Measurements from ENCODE around the gene CANX.
"Not testable (repeated sequence)": the region's sequence is repeated elsewhere in the genome, so short reads cannot be mapped to it uniquely, and the experiment has no call there.

The CANX gene

GRCh38 chr5:179698935-179699615 is at the start of gene CANX:
TSS of gene CANX (plus strand) at chr5:179698967. CDS start at chr5:179705682, 6,715 bp downstream.
- Histone ChIP-seq H3K27ac (peak within 1 kb of the TSS; percentile 97), H3K27me3 (no peaks in the 10 kb centered on the region), H3K9me3 (no peaks in the 10 kb centered on the region), H3K4me1 (ENCODE audit: control insufficient read depth in 1 of 2, insufficient read depth in 1 of 2, low read depth in 1 of 2, low read length in 1 of 2) (peaks cover 73 to 74% of the 10 kb centered on the region in 2 experiments), H3K4me3 (ENCODE audit: low read depth in 1 of 2, low read length in 1 of 2) (peak within 1 kb of the TSS; percentile 88), H3K36me3 (no peaks in the 10 kb centered on the region)
- no peak for TF ChIP-seq CTCF (IDR thresholded peaks at IDR 0.05)

- H3K4me1 ChIP-seq (ENCODE audit: control insufficient read depth in 1 of 2, insufficient read depth in 1 of 2, low read depth in 1 of 2, low read length in 1 of 2); H3K27me3 ChIP-seq; H3K27ac ChIP-seq; H3K36me3 ChIP-seq; H3K9me3 ChIP-seq; H3K4me3 ChIP-seq (ENCODE audit: low read depth in 1 of 2, low read length in 1 of 2): not testable (repeated sequence)
These were observed 49.5 kb upstream of the CANX start for GRCh38 chr5:179649166-179649703.

GRCh38 chr5:179650245-179650644 is 48.5 kb upstream of the CANX start:
- H3K4me1 ChIP-seq (ENCODE audit: control insufficient read depth in 1 of 2, insufficient read depth in 1 of 2, low read depth in 1 of 2, low read length in 1 of 2); H3K27me3 ChIP-seq; H3K27ac ChIP-seq; H3K9me3 ChIP-seq; H3K4me3 ChIP-seq (ENCODE audit: low read depth in 1 of 2, low read length in 1 of 2); H3K36me3 ChIP-seq: not testable (repeated sequence)

DNA sequence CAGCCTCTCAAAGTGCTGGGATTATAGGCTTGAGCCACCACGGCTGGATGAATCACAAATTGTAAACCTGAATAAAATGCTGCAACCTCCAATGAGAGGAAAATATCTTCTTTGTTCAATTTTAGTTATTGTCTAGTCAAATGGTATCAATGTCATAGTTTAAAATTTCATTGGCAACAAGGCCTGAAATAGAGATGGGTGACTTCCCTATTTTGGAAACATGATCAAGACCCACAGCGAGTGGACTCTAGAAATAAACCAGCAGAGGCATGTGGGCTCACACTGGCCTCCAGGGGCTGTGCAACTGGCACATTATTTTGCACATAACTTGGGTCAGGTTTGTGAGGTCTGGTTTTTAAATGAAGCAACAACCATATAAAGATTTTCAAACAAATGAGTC is 45.6 kb upstream of the CANX start:
- not testable (repeated sequence) for H3K4me1 ChIP-seq (ENCODE audit: control insufficient read depth in 1 of 2, insufficient read depth in 1 of 2, low read depth in 1 of 2, low read length in 1 of 2); H3K4me3 ChIP-seq (ENCODE audit: low read depth in 1 of 2, low read length in 1 of 2); H3K9me3 ChIP-seq; H3K27me3 ChIP-seq; H3K36me3 ChIP-seq; H3K27ac ChIP-seq

DNA sequence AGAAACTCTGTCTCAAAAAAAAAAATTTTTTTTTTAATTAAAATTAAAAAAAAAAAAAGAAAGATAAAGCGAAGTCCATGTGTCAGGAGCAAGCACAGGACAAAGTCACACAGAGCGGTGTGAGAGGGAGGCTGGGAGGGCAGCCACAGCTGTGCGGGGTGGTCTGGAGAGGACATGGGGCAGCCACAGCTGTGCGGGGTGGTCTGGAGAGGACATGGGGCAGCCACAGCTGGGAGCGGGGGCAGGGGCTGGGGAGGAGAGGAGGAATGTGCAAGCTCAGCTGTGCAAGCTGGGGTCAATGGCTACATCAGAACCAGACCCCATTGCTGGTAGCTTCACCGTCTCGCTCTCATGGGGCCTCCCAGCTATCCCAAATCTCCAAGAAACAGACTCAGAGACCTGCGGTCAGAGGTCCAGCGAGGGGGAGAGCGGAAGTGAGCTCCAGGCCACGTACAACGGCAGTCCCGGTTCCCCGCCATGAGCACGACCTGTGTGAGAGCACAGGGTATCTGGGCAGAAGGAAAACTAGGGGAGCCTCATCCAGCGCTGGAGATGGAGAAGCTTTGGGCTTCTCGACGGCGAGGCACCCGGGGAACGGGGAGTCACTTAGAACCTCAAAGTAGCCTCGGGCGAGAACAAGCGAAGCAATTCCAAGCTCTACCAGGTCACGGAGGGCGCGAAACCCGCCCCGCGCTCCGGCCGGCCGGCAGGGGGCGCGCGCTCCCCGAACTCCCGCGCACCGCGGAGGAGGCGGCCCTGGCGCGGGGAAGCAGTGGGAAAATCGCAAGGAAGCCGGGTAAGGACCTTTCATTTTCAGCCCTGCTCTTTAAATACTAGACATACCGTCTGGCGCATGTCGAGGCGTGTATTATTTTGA is 41.2 kb upstream of the CANX start:
- not testable (repeated sequence) for H3K4me3 ChIP-seq (ENCODE audit: low read depth in 1 of 2, low read length in 1 of 2); H3K27me3 ChIP-seq; H3K36me3 ChIP-seq; H3K27ac ChIP-seq; H3K9me3 ChIP-seq
- TF ChIP-seq CTCF (IDR thresholded peaks at IDR 0.05): peak; percentile 12
- H3K4me1 ChIP-seq (ENCODE audit: control insufficient read depth in 1 of 2, insufficient read depth in 1 of 2, low read depth in 1 of 2, low read length in 1 of 2): peaks cover 6 to 10% of the 10 kb centered on the region in 2 experiments

DNA sequence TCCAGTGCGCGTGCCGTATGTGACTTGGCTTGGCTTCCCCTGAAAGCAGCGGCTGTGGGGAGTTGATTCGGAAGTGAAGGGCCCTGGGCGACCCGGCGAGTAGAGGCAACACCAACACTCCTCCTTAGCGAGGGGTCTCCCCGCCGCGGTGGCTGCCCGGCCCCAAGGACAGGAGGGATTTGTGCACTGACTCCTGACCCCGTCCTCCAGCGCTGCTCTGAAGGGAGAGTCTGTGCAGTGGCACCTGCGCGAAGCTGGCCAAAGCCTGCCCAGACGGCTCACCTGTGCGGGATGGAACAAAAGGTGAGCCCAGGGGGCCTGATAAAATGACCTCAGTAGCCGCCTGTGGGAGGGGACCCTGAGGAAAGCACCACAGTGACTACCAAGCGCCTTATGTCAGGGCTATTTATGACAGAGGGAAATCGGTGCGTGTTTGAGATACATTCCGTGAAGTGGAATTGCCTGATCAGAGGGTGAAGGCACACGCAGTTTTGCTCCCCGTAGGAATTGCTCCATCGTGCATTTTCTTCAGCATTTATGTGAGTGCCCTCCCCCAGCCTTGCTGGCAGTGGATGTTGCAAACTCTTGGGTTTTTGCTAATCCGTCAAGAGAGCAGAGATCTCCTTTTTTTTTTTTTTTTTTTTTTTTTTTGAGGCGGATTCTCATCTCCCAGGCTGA is 40.4 kb upstream of the CANX start:
- peak overlapping the region; percentile 35 for H3K27ac ChIP-seq
- peak overlapping the region; percentile 50 to 52 for H3K4me3 ChIP-seq (ENCODE audit: low read depth in 1 of 2, low read length in 1 of 2)
- peaks cover 6 to 10% of the 10 kb centered on the region in 2 experiments for H3K4me1 ChIP-seq (ENCODE audit: control insufficient read depth in 1 of 2, insufficient read depth in 1 of 2, low read depth in 1 of 2, low read length in 1 of 2)
- H3K36me3 ChIP-seq, H3K27me3 ChIP-seq, H3K9me3 ChIP-seq: not testable (repeated sequence)

DNA sequence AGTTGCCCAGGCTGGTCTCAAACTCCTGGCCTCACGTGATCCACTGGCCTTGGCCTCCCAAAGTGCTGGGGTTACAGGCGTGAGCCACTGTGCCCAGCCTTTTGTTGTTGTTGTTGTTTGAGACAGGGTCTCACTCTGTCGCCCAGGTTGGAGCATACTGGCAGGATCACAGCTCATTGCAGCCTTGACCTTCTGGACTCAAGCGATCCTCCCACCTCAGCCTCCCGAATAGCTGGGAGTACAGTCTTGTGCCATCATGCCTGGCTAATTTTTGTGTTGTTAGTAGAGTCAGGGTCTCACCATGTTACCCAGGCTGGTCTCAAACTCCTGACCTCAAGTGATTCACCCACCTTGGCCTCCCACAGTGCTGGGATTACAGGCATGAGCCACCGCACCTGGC is 37.1 kb upstream of the CANX start:
- H3K27ac ChIP-seq: not testable (repeated sequence)

More for the DNA sequence above, 37.1 kb upstream of the CANX start:
- not testable (repeated sequence) for H3K27me3 ChIP-seq; H3K4me3 ChIP-seq (ENCODE audit: low read depth in 1 of 2, low read length in 1 of 2); H3K9me3 ChIP-seq
- Histone ChIP-seq H3K4me1 (ENCODE audit: control insufficient read depth in 1 of 2, insufficient read depth in 1 of 2, low read depth in 1 of 2, low read length in 1 of 2) (peaks cover 6 to 10% of the 10 kb centered on the region in 2 experiments), H3K36me3 (peaks cover 19% of the 10 kb centered on the region)

Measured in neutrophil (primary cell).